Measurements from ENCODE around the gene ANKRD13B. TPM values are rescaled to one million over a fixed set of nuclear protein-coding genes. Genes with fewer than 3 reads are reported as not detected.
A peak's percentile ranks its signal among the peaks of the same experiment; 100 is the strongest.

The ANKRD13B gene
- total and polyA plus RNA-seq, 2 of the 13 experiments (the other 11 are each of a cell fraction or from before 2014, with no cell fraction given), result 1.7 to 1.8 TPM

DNA sequence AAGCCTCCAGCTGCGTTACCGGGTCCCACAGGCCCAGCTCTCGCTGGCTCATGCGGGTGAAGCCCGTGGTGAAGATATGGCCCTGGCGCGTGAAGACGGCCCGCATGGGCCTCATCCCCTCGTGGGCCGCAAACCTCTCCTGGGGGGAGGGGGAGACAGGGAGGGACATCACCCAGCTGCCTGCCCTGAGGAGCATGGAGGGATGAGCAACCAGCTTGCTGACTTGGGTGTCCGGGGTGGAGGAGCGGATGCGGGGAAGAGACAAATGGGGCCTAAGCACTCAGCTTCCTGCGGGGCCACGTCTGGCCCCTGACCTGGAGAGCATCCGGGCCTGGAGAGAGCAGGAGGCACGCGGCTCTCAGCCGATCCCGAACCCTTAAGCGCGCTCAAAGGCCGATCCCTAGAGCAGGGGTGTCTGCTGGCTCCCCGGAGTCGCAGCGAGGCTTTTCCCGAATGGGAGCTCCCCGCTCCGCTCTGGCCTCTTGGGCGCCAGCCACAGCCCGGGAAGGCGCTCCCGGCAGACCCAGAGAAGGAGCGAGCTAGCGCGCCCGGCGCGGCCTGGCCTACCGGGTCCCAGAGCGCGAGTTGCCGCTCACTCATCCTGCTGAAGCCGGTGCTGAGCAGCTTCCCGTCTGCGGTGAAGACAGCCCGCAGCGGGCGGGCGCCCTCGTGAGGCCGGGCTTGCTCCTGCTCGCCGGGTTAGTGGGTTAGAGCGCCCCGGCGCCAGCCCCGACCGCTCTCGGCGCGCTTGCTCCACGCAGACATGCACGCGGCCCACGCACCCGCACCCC lies 24.7 kb downstream of the ANKRD13B start (continued):
- peak; percentile 22; the same call in 1 of the 2 replicates for TF ChIP-seq MED13 (CRISPR knock-in tag; IDR thresholded peaks at IDR 0.05)
- TF ChIP-seq ZBTB7B (CRISPR knock-in tag; IDR thresholded peaks at IDR 0.05), result no peak
- TF ChIP-seq, protein P1, sequence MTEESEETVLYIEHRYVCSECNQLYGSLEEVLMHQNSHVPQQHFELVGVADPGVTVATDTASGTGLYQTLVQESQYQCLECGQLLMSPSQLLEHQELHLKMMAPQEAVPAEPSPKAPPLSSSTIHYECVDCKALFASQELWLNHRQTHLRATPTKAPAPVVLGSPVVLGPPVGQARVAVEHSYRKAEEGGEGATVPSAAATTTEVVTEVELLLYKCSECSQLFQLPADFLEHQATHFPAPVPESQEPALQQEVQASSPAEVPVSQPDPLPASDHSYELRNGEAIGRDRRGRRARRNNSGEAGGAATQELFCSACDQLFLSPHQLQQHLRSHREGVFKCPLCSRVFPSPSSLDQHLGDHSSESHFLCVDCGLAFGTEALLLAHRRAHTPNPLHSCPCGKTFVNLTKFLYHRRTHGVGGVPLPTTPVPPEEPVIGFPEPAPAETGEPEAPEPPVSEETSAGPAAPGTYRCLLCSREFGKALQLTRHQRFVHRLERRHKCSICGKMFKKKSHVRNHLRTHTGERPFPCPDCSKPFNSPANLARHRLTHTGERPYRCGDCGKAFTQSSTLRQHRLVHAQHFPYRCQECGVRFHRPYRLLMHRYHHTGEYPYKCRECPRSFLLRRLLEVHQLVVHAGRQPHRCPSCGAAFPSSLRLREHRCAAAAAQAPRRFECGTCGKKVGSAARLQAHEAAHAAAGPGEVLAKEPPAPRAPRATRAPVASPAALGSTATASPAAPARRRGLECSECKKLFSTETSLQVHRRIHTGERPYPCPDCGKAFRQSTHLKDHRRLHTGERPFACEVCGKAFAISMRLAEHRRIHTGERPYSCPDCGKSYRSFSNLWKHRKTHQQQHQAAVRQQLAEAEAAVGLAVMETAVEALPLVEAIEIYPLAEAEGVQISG (CRISPR knock-in tag; IDR thresholded peaks at IDR 0.05), result peak; percentile 74
- 0 out of 2 replicates have a peak, but pooled peaks have one; percentile 36 for TF ChIP-seq ZNF607 (CRISPR knock-in tag; IDR thresholded peaks at IDR 0.05; ENCODE audit: borderline replicate concordance)
- TF ChIP-seq ZNF614 (CRISPR knock-in tag; IDR thresholded peaks at IDR 0.05; ENCODE audit: borderline replicate concordance), result no peak
- no peak for TF ChIP-seq ZNF652 (CRISPR knock-in tag; IDR thresholded peaks at IDR 0.05; ENCODE audit: borderline replicate concordance, low read depth)
- TF ChIP-seq, protein P2, sequence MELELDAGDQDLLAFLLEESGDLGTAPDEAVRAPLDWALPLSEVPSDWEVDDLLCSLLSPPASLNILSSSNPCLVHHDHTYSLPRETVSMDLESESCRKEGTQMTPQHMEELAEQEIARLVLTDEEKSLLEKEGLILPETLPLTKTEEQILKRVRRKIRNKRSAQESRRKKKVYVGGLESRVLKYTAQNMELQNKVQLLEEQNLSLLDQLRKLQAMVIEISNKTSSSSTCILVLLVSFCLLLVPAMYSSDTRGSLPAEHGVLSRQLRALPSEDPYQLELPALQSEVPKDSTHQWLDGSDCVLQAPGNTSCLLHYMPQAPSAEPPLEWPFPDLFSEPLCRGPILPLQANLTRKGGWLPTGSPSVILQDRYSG (CRISPR knock-in tag; IDR thresholded peaks at IDR 0.05), result 0 out of 2 replicates have a peak, but pooled peaks have one; percentile 45
- no peak for TF ChIP-seq ZNF484 (CRISPR knock-in tag; IDR thresholded peaks at IDR 0.05; ENCODE audit: borderline replicate concordance, low read depth)
- peak; percentile 68; the same call in 1 of the 2 replicates for TF ChIP-seq ZBTB42 (CRISPR knock-in tag; IDR thresholded peaks at IDR 0.05)
- TF ChIP-seq, protein P3, sequence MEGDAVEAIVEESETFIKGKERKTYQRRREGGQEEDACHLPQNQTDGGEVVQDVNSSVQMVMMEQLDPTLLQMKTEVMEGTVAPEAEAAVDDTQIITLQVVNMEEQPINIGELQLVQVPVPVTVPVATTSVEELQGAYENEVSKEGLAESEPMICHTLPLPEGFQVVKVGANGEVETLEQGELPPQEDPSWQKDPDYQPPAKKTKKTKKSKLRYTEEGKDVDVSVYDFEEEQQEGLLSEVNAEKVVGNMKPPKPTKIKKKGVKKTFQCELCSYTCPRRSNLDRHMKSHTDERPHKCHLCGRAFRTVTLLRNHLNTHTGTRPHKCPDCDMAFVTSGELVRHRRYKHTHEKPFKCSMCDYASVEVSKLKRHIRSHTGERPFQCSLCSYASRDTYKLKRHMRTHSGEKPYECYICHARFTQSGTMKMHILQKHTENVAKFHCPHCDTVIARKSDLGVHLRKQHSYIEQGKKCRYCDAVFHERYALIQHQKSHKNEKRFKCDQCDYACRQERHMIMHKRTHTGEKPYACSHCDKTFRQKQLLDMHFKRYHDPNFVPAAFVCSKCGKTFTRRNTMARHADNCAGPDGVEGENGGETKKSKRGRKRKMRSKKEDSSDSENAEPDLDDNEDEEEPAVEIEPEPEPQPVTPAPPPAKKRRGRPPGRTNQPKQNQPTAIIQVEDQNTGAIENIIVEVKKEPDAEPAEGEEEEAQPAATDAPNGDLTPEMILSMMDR (CRISPR knock-in tag; IDR thresholded peaks at IDR 0.05), result peak; percentile 90
- TF ChIP-seq ZNF501 (CRISPR knock-in tag; IDR thresholded peaks at IDR 0.05), result peak; percentile 36; the same call in 1 of the 2 replicates
- TF ChIP-seq EEA1 (CRISPR knock-in tag; IDR thresholded peaks at IDR 0.05; ENCODE audit: borderline replicate concordance), result no peak; the same call in 1 of the 2 replicates
- TF ChIP-seq ZNF564 (CRISPR knock-in tag; IDR thresholded peaks at IDR 0.05), result peak; percentile 71; the same call in 1 of the 2 replicates
- no peak for TF ChIP-seq ZNF430 (CRISPR knock-in tag; IDR thresholded peaks at IDR 0.05)
- TF ChIP-seq XRCC5 (optimal IDR thresholded peaks at IDR 0.05; ENCODE audit: low read length), result peak; percentile 80
- peak; percentile 58; the same call in 1 of the 2 replicates for TF ChIP-seq DNMT1 (CRISPR knock-in tag; IDR thresholded peaks at IDR 0.05)
- TF ChIP-seq, protein P4, sequence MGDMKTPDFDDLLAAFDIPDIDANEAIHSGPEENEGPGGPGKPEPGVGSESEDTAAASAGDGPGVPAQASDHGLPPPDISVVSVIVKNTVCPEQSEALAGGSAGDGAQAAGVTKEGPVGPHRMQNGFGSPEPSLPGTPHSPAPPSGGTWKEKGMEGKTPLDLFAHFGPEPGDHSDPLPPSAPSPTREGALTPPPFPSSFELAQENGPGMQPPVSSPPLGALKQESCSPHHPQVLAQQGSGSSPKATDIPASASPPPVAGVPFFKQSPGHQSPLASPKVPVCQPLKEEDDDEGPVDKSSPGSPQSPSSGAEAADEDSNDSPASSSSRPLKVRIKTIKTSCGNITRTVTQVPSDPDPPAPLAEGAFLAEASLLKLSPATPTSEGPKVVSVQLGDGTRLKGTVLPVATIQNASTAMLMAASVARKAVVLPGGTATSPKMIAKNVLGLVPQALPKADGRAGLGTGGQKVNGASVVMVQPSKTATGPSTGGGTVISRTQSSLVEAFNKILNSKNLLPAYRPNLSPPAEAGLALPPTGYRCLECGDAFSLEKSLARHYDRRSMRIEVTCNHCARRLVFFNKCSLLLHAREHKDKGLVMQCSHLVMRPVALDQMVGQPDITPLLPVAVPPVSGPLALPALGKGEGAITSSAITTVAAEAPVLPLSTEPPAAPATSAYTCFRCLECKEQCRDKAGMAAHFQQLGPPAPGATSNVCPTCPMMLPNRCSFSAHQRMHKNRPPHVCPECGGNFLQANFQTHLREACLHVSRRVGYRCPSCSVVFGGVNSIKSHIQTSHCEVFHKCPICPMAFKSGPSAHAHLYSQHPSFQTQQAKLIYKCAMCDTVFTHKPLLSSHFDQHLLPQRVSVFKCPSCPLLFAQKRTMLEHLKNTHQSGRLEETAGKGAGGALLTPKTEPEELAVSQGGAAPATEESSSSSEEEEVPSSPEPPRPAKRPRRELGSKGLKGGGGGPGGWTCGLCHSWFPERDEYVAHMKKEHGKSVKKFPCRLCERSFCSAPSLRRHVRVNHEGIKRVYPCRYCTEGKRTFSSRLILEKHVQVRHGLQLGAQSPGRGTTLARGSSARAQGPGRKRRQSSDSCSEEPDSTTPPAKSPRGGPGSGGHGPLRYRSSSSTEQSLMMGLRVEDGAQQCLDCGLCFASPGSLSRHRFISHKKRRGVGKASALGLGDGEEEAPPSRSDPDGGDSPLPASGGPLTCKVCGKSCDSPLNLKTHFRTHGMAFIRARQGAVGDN (CRISPR knock-in tag; IDR thresholded peaks at IDR 0.05), result peak; percentile 85
- TF ChIP-seq, protein P5, sequence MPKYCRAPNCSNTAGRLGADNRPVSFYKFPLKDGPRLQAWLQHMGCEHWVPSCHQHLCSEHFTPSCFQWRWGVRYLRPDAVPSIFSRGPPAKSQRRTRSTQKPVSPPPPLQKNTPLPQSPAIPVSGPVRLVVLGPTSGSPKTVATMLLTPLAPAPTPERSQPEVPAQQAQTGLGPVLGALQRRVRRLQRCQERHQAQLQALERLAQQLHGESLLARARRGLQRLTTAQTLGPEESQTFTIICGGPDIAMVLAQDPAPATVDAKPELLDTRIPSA (CRISPR knock-in tag; IDR thresholded peaks at IDR 0.05; ENCODE audit: borderline replicate concordance), result 0 out of 2 replicates have a peak, but pooled peaks have one; percentile 70

Data from HepG2 (cell line).